IMR-90 (cell line): Measurements from ENCODE around the gene FARS2. TPM values are rescaled to one million over a fixed set of nuclear protein-coding genes. Genes with fewer than 3 reads are reported as not detected.

Experiments used
- ATAC-seq: fragments of 200-7000 bp; cut with Tn5 transposase; 2 replicates; pipeline ENCODE4 v1.9.1; 2020; ENCODE audit warnings: low read depth, mild to moderate bottlenecking, moderate library complexity
- BruUV-seq: library from RNA; stranded (reverse); fragments of 400-500 nt; replicated peaks from 2 replicates; lab custom pipeline; 2021; lab: Mats Ljungman, UMichigan
- CTCF ChIA-PET: fragments of 300-600 bp; formaldehyde crosslinking; extraction: SDS; loops from one replicate; lab custom pipeline; 2021; ENCODE audit warnings: antibody characterized with exemption; lab: Yijun Ruan, JAX
- POLR2A ChIA-PET: fragments of 300-600 bp; sonication (Branson Sonifier 250); formaldehyde crosslinking; loops from one replicate; lab custom pipeline; 2022; ENCODE audit warnings: antibody characterized with exemption; ENCODE audit not compliant: unreplicated experiment; lab: Charles Lee
- DNase-seq: peaks from one replicate; pipeline ENCODE4 v3.0.0; 2013
- H2AFZ ChIP-seq: replicated peaks from 2 replicates; pipeline ENCODE3; 2013; ENCODE audit warnings: low read length, mild to moderate bottlenecking; ENCODE audit not compliant: poor library complexity
- H2AK5ac ChIP-seq: 2 replicates; pipeline ENCODE4 v1.6.1; 2013; ENCODE audit warnings: low read depth, low read length, inconsistent platforms
- H2AK9ac ChIP-seq: replicated peaks from 2 replicates; pipeline ENCODE3; 2013; ENCODE audit warnings: mild to moderate bottlenecking, low read depth, low read length, moderate library complexity; ENCODE audit not compliant: poor library complexity
- H2BK120ac ChIP-seq: 2 replicates; pipeline ENCODE4 v1.6.1; 2013; ENCODE audit warnings: low read depth, low read length, inconsistent platforms
- H2BK15ac ChIP-seq: 3 replicates; pipeline ENCODE4 v1.6.1; 2013; ENCODE audit warnings: low read depth, low read length, inconsistent platforms
- H2BK20ac ChIP-seq: 2 replicates; pipeline ENCODE4 v1.6.1; 2013; ENCODE audit warnings: low read depth, mild to moderate bottlenecking, inconsistent platforms, low read length, moderate library complexity
- H2BK5ac ChIP-seq: 2 replicates; pipeline ENCODE4 v1.6.1; 2013; ENCODE audit warnings: mild to moderate bottlenecking, low read depth, low read length, inconsistent platforms; ENCODE audit not compliant: poor library complexity, severe bottlenecking
- H3K14ac ChIP-seq: replicated peaks from 2 replicates; pipeline ENCODE4 v1.6.1; 2013; ENCODE audit warnings: low read depth, low read length, inconsistent platforms
- H3K18ac ChIP-seq: 2 replicates; pipeline ENCODE4 v1.6.1; 2013; ENCODE audit warnings: low read depth, low read length, control low read depth
- H3K23ac ChIP-seq: 2 replicates; pipeline ENCODE4 v1.6.1; 2013; ENCODE audit warnings: low read depth, low read length, inconsistent platforms
- H3K27ac ChIP-seq: 2 replicates; pipeline ENCODE4 v1.5.1; 2013; ENCODE audit warnings: mild to moderate bottlenecking, control low read depth, low read length; ENCODE audit not compliant: insufficient read depth
- H3K27me3 ChIP-seq: 2 replicates; pipeline ENCODE4 v1.6.1; 2013; ENCODE audit warnings: low read length; ENCODE audit not compliant: control insufficient read depth, insufficient read depth
- H3K36me3 ChIP-seq: 2 replicates; pipeline ENCODE4 v1.6.1; 2013; ENCODE audit warnings: low read length, mixed read lengths; ENCODE audit not compliant: control insufficient read depth, insufficient read depth
- H3K4ac ChIP-seq: 2 replicates; pipeline ENCODE4 v1.6.1; 2013; ENCODE audit warnings: low read depth, low read length, inconsistent platforms
- H3K4me1 ChIP-seq: 2 replicates; pipeline ENCODE4 v1.6.1; 2013; ENCODE audit warnings: low read length, mixed read lengths; ENCODE audit not compliant: control insufficient read depth, insufficient read depth
- H3K4me2 ChIP-seq: 2 replicates; pipeline ENCODE4 v1.6.1; 2013; ENCODE audit warnings: low read depth, mild to moderate bottlenecking, control low read depth, low read length, moderate library complexity
- H3K4me3 ChIP-seq: 2 replicates; pipeline ENCODE4 v1.5.1; 2013; ENCODE audit warnings: low read depth, mild to moderate bottlenecking, control low read depth, low read length, moderate library complexity; ENCODE audit not compliant: insufficient read depth
- H3K56ac ChIP-seq: 2 replicates; pipeline ENCODE4 v1.6.1; 2013; ENCODE audit warnings: low read length, inconsistent platforms; ENCODE audit not compliant: insufficient read depth; ENCODE audit errors: extremely low read depth
- H3K79me1 ChIP-seq, 2 experiments: 2 replicates each; pipeline ENCODE4 v1.6.1; 2013; ENCODE audit warnings: low read length in 2 of 2, inconsistent platforms in 1 of 2, low read depth in 1 of 2
- H3K9ac ChIP-seq: 2 replicates; pipeline ENCODE4 v1.6.1; 2013; ENCODE audit warnings: low read depth, low read length, control low read depth
- H3K9me1 ChIP-seq: 2 replicates; pipeline ENCODE4 v1.6.1; 2013; ENCODE audit warnings: low read length, inconsistent platforms; ENCODE audit not compliant: insufficient read depth
- H3K9me3 ChIP-seq: 2 replicates; pipeline ENCODE4 v1.6.1; 2013; ENCODE audit warnings: low read length; ENCODE audit not compliant: control insufficient read depth, insufficient read depth
- H4K20me1 ChIP-seq: 2 replicates; pipeline ENCODE4 v1.6.1; 2013; ENCODE audit warnings: low read length, inconsistent platforms; ENCODE audit not compliant: insufficient read depth
- H4K5ac ChIP-seq: 2 replicates; pipeline ENCODE4 v1.6.1; 2013; ENCODE audit warnings: mild to moderate bottlenecking, low read depth, low read length, control low read depth
- H4K8ac ChIP-seq, 2 experiments: 2 replicates each; pipeline ENCODE4 v1.6.1; 2013; ENCODE audit warnings: low read depth in 2 of 2, low read length in 2 of 2, control low read depth in 1 of 2, inconsistent platforms in 1 of 2
- H4K91ac ChIP-seq: 2 replicates; pipeline ENCODE4 v1.6.1; 2013; ENCODE audit warnings: low read depth, low read length, inconsistent platforms; ENCODE audit not compliant: insufficient read depth
- CHD1 ChIP-seq: IDR thresholded peaks from 2 replicates; pipeline ENCODE4 v1.6.1; 2012; ENCODE audit warnings: low read depth, low read length, improper control_type of control experiment
- MAZ ChIP-seq: IDR thresholded peaks from 2 replicates; pipeline ENCODE4 v1.6.1; 2012; ENCODE audit warnings: low read depth, mild to moderate bottlenecking, low read length, improper control_type of control experiment, moderate library complexity, borderline replicate concordance
- RAD21 ChIP-seq: IDR thresholded peaks from 2 replicates; pipeline ENCODE4 v1.6.1; 2012; ENCODE audit warnings: low read length, improper control_type of control experiment
- WGBS, 2 experiments: methylation state at CpG; one replicate each; pipeline versions ENCODE4 v1.1.5 to v1.1.7; 2013; ENCODE audit warnings: missing lambda C conversion rate in 2 of 2; ENCODE audit not compliant: insufficient read length in 1 of 2; ENCODE audit errors: extremely low coverage in 2 of 2; 5-methylcytosine and 5-hydroxymethylcytosine counted together
- dilution Hi-C: fragments of 300-500 bp; cut with HindIII; formaldehyde crosslinking; loops from one replicate; pipeline ENCODE4 v1.14.3; 2018; ENCODE audit warnings: low sequenced_read_pairs; ENCODE audit not compliant: unreplicated experiment
- in situ Hi-C: fragments of 300-500 bp; cut with MboI; formaldehyde crosslinking; loops from 3 replicates; pipeline ENCODE4 v1.14.3; 2019; ENCODE audit warnings: low sequenced_read_pairs, inconsistent platforms, mixed read lengths
- intact Hi-C: fragments of 100-400 bp; cut with micrococcal nuclease; formaldehyde crosslinking; loops from 2 replicates; pipeline ENCODE4 v1.10.0; 2022
- polyA plus RNA-seq, 3 experiments: library from polyadenylated mRNA; depleted of rRNA; stranded (reverse); fragments of >200 nt; gene quantifications; 2 replicates each; pipeline ENCODE4 v1.2.3, GENCODE V29; 2012; ENCODE audit warnings: low replicate concordance in 1 of 3
- total RNA-seq: library from RNA; depleted of rRNA; stranded (reverse); fragments of >200 nt; gene quantifications from 2 replicates; pipeline ENCODE4 v1.2.3, GENCODE V29; 2012

FARS2 gene
- total and polyA plus RNA-seq, 2 of the 4 experiments (the other 2 are of a cell fraction), result 12.1 to 28.9 TPM

DNA sequence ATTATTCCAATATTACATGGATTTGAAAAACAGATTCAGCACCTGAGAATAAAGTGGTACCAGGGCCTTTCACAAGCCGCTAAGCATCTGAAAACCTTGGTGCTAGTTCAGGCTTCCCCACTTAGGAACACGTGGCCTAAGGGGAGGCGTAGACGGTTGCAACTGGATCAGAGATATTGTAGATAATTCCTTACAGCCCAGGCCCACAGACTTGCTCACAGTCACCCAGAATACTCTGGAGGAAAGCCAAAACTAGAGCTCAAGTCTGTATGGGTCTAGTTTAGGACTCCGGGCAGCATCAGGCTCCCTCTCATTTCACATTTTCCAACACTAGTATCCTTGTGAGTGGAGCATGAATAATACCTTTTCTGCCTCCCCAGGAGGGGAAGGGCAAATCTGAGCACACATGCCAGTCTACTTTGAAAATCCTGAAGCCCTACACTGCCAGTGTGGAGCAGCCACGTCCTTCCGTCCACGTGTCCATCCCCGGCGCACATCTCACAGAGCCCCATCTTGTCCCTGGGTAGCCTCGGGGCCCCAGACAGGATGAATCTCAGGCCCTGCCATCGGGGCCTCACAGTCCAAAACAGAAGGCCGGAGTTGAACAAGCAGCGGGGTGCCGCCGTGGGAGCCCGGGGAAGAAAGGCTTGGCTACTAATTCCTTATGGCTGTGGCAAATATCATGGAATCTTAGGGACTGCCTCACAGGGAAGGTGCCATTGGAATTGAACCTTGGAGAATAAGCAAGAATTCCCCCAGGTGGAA, 446.1 kb downstream of the FARS2 start:
- Histone ChIP-seq H3K9me1 (no peaks in the 10 kb centered on the region), H4K20me1 (no peaks in the 10 kb centered on the region), H4K91ac (no peak overlapping the region), H3K27ac (no peak overlapping the region), H4K8ac (no peak overlapping the region), H3K4me2 (no peak overlapping the region), H3K27me3 (no peaks in the 10 kb centered on the region), H3K23ac (no peak overlapping the region), H2BK20ac (no peak overlapping the region), H3K9me3 (no peaks in the 10 kb centered on the region), H3K4me1 (no peaks in the 10 kb centered on the region), H2AFZ (no peak overlapping the region), H3K4ac (no peak overlapping the region), H2AK5ac (no peak overlapping the region), H3K79me1 (no peaks in the 10 kb centered on the region), H3K9ac (no peak overlapping the region), H2BK120ac (no peak overlapping the region), H4K5ac (no peak overlapping the region), H3K56ac (no peak overlapping the region), H2BK15ac (no peak overlapping the region), H3K4me3 (no peak overlapping the region), H3K14ac (no peak overlapping the region), H2BK5ac (no peak overlapping the region), H3K18ac (no peak overlapping the region), H3K36me3 (0 out of 2 replicates have a peak, but pooled peaks cover 2% of the 10 kb centered on the region), H2AK9ac (no peak overlapping the region)
- intact Hi-C loops, result no loop called here
- no peak for ATAC-seq
- dilution Hi-C loops, result no loop called here
- POLR2A ChIA-PET, result no interaction called here
- no peak for DNase-seq
- in situ Hi-C loops, result no loop called here
- TF ChIP-seq RAD21 (no peak), MAZ (no peak), CHD1 (no peak)
- BruUV-seq, result no TSS peak
- CTCF ChIA-PET, result no interaction called here
- no CpG with 5 or more reads among the region's 17 CpGs for WGBS, 2 experiments
